Pancreas (tissue), 10 donors: ENCODE results near the gene SMOC2. TPM values are rescaled to one million over a fixed set of nuclear protein-coding genes. Genes with fewer than 3 reads are reported as not detected.
"Not testable (repeated sequence)": the region's sequence is repeated elsewhere in the genome, so short reads cannot be mapped to it uniquely, and the experiment has no call there.

Experiments used
- ATAC-seq, 4 donors: fragments of 200-7000 bp; cut with Tn5 transposase; one replicate each; pipeline versions ENCODE4 v1.8.0 to v1.9.1; 2020; ENCODE audit warnings: mild to moderate bottlenecking in 4 of 4, moderate library complexity in 4 of 4
- DNase-seq, 6 donors: peaks; one replicate each; pipeline ENCODE4 v3.0.0-alpha.2; 2020
- FAIRE-seq: peaks from 2 replicates; lab custom pipeline; 2012; peaks lifted over from hg19 to GRCh38; lab: Jason Lieb, UNC
- H3K27ac ChIP-seq, 4 donors: fragments of 200-600 bp; sonication (generic); 1 replicate in 3 of 4; 2 replicates in 1 of 4; pipeline versions ENCODE4 v1.5.0 to v1.8.0; 2020
- H3K27me3 ChIP-seq, 4 donors: fragments of 200-600 bp; one replicate each; pipeline ENCODE4 v1.8.0; 2021
- H3K36me3 ChIP-seq, 3 donors: fragments of 200-600 bp; sonication (generic) in 1 of 3; one replicate each; pipeline versions ENCODE4 v1.5.0 to v1.8.0; 2020 to 2021
- H3K4me1 ChIP-seq, 3 donors: fragments of 200-600 bp; one replicate each; pipeline ENCODE4 v1.8.0; 2021
- H3K4me3 ChIP-seq, 4 donors: fragments of 200-600 bp; sonication (generic) in 2 of 4; one replicate each; pipeline versions ENCODE4 v1.5.0 to v1.8.0; 2020 to 2021
- H3K9me3 ChIP-seq, 4 donors: fragments of 200-600 bp; one replicate each; pipeline ENCODE4 v1.8.0; 2021
- WGBS, 2 donors: extraction: QIAGEN DNeasy Blood & Tissue Kit; methylation state at CpG; one replicate each; pipeline ENCODE4 v1.1.7; 2013; 5-methylcytosine and 5-hydroxymethylcytosine counted together
- intact Hi-C, 3 donors: fragments of 100-400 bp; cut with DNase I; formaldehyde crosslinking; loops; one replicate each; pipeline versions ENCODE4 v1.11.1 to v1.14.2; 2022
- polyA plus RNA-seq, 2 donors: library from polyadenylated mRNA; stranded (reverse); fragments of 200-250 nt; gene quantifications; one replicate each; pipeline ENCODE4 v1.2.3, GENCODE V29; 2013
- total RNA-seq, 6 donors: library from RNA; stranded (reverse); fragmentation: NEBNext Ultra II Directional in 4 of 6; extraction: Animal tissue kit (Norgen Biotek cat#: 25700) in 4 of 6; gene quantifications; one replicate each; pipeline versions ENCODE4 v1.2.1 to v1.2.4, GENCODE V29; 2021 to 2023
- TF ChIP-seq, protein P1 (sequence below), 4 donors: fragments of 200-600 bp; sonication (generic) in 3 of 4; IDR thresholded peaks; one replicate each; pipeline versions ENCODE4 v1.5.0 to v1.8.0; 2021; ENCODE audit warnings: antibody characterized with exemption in 4 of 4
- donor health status: healthy with polysubstance abuse.
- donor health status: DM: no; HTN: no; CAD: no; lungs with moderate emphysema.
- donor health status: DM: no; HTN: no; CAD: no.
- donor health status: control.
- donor health status: control.
- donor health status: Bipolar disorder and iron deficiency.
- donor health status: DM: yes; HTN: yes; CAD: no.
- donor health status: DM: no; HTN: no; CAD: no.
- donor health status: DM: no; HTN: no; CAD: no.
- donor health status: DM: yes; HTN: yes; CAD: no.

Gene SMOC2
- total and polyA plus RNA-seq, 8 donors: 2.5 to 18.4 (median 6.5) TPM

DNA sequence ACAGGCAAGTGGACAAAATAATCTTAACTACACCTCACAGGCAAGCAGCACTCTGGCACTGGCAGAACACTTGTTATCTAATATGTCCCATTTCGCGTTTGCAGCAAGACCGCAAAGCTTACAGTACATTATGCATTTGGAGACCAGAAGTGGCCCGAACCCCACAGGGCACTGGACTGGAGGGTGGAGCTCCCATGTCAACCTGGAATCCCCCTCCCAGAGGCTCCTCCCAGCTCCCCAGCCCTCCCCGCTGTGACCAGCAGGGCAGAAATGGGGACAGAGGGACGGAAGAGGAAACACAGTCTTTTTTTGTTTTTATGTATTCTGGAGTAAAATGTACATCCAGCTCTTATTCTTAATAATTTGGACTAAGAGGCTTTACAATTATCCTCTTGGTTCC lies 263.7 kb downstream of the SMOC2 start:
- DNase-seq (no peak), FAIRE-seq (no peak), ATAC-seq (no peak)
- intact Hi-C loops: no loop called here
- 64 to 72% methylated on average over 6 of the region's 6 CpGs for WGBS, 2 donors
- no peaks in the 10 kb centered on the region for H3K4me1 ChIP-seq
- no peak overlapping the region for H3K27ac ChIP-seq
- H3K27me3 ChIP-seq: no peaks in the 10 kb centered on the region
- H3K4me3 ChIP-seq: no peak overlapping the region
- H3K9me3 ChIP-seq: no peaks in the 10 kb centered on the region
- TF ChIP-seq, protein P1, sequence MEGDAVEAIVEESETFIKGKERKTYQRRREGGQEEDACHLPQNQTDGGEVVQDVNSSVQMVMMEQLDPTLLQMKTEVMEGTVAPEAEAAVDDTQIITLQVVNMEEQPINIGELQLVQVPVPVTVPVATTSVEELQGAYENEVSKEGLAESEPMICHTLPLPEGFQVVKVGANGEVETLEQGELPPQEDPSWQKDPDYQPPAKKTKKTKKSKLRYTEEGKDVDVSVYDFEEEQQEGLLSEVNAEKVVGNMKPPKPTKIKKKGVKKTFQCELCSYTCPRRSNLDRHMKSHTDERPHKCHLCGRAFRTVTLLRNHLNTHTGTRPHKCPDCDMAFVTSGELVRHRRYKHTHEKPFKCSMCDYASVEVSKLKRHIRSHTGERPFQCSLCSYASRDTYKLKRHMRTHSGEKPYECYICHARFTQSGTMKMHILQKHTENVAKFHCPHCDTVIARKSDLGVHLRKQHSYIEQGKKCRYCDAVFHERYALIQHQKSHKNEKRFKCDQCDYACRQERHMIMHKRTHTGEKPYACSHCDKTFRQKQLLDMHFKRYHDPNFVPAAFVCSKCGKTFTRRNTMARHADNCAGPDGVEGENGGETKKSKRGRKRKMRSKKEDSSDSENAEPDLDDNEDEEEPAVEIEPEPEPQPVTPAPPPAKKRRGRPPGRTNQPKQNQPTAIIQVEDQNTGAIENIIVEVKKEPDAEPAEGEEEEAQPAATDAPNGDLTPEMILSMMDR (IDR thresholded peaks at IDR 0.05): no peak
- H3K36me3 ChIP-seq: no peaks in the 10 kb centered on the region

DNA sequence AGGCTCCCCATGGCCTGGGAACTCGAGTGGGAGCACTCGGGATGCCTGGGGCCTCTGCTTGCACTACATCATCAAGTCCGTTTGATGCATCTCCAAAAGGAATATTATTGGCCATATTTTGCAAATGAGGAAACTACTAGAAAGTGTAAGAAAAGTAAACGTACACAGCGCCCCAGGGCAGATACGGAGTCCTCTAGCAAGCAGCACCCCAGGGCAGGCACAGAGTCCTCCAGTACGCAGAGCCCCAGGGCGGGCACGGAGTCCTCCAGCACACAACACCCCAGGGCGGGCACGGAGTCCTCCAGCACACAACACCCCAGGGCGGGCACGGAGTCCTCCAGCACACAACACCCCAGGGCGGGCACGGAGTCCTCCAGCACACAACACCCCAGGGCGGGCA lies 264.3 kb downstream of the SMOC2 start:
- 78 to 89% methylated on average over 7 to 14 of the region's 16 CpGs for WGBS, 2 donors
- ATAC-seq: not testable (repeated sequence)

DNA sequence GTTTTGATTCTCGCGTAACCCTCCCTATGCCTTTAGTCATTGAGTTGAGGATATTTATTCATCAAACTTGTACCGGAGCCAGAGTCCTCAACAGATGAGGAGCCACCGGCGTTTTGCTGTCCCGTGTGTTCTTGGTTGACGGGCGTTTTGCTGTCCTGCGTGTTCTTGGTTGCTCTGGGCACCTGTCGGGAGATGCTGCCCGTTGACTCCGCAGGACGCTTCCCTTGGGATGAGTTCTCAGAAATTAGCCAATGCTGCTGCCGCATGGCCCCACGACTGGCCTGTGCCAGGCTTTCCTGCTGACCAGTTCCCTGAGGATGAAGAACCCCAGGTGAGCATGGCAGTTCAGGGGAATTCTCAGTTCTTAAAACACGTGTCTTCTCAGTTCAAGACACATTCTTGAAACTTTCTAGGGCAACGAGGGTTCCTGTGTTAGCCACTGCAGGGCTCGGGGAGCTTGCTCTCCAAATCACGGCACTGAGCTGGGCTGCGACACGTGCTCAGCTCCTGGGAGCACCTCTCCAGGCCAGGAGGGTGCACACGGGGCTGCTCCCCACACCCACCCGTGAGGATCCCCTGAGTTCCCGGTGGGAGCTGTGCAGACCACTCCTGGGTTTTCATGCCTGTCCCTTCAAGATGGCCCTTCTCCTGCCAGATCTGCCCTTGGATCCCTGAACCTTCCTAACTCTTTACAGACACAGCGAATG lies 265.6 kb downstream of the SMOC2 start:
- TF ChIP-seq, protein P1 (IDR thresholded peaks at IDR 0.05): no peak
- intact Hi-C loops: no loop called here
- Histone ChIP-seq H3K4me3 (no peak overlapping the region), H3K27ac (no peak overlapping the region), H3K36me3 (no peaks in the 10 kb centered on the region), H3K9me3 (no peaks in the 10 kb centered on the region), H3K27me3 (no peaks in the 10 kb centered on the region), H3K4me1 (no peaks in the 10 kb centered on the region)
- ATAC-seq (no peak), DNase-seq (no peak), FAIRE-seq (no peak)
- WGBS, 2 donors: 79 to 87% methylated on average over 25 of the region's 25 CpGs

More for the DNA sequence above, 264.3 kb downstream of the SMOC2 start:
- H3K9me3 ChIP-seq, FAIRE-seq, H3K4me3 ChIP-seq, H3K27me3 ChIP-seq, H3K27ac ChIP-seq, H3K36me3 ChIP-seq, intact Hi-C loops, H3K4me1 ChIP-seq, DNase-seq: not testable (repeated sequence)

DNA sequence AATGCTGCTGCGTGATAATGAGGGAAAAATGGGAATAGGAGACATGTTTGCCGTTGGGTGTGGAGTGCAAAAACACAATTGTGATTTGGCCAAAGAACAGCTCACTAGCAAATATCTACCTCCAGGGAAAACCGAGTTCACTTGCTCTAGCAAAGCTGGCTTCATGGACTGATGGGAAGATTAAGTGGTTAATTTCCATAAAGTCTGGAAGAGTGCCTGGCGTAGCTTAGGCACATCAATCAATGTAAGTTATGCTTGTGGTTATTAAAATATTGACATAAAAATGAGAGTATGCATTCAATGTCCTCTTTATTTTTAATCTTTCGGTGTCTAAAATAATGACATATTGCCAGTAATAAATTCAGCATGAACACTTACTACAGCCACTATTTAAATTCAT lies 267.5 kb downstream of the SMOC2 start:
- TF ChIP-seq, protein P1 (IDR thresholded peaks at IDR 0.05): no peak
- no peak overlapping the region for H3K4me3 ChIP-seq
- H3K4me1 ChIP-seq: no peaks in the 10 kb centered on the region
- no peak for DNase-seq
- 23 to 27% methylated on average over 5 of the region's 5 CpGs for WGBS, 2 donors
- H3K36me3 ChIP-seq: no peaks in the 10 kb centered on the region
- intact Hi-C loops: no loop called here
- FAIRE-seq: no peak
- ATAC-seq: no peak
- H3K27me3 ChIP-seq: no peaks in the 10 kb centered on the region
- H3K27ac ChIP-seq: no peak overlapping the region
- H3K9me3 ChIP-seq: no peaks in the 10 kb centered on the region

DNA sequence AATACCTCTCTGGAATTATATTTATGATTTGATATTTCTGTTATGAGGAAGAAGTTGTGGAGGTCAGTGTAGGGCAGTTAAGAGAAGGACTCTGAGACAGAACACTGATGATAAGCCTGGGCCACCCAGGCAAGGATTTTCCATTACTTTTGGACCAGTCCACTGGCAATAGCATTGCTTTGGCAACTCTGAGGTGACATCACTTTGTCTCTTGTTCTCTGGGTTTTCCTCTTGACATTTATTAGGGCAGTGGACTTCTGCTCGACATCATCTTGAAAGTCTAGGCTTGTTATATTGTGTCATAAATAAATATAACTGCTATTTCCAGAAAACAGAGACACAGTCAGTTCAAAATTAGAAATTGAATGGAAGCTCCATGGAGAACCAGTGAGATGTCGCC lies 268.0 kb downstream of the SMOC2 start:
- no peak overlapping the region for H3K27ac ChIP-seq
- FAIRE-seq (no peak), DNase-seq (no peak), ATAC-seq (no peak)
- 44 to 58% methylated on average over 2 of the region's 2 CpGs for whole genome bisulfite sequencing, 2 donors
- H3K27me3 ChIP-seq: no peaks in the 10 kb centered on the region
- H3K9me3 ChIP-seq: no peaks in the 10 kb centered on the region
- no peaks in the 10 kb centered on the region for H3K36me3 ChIP-seq
- H3K4me1 ChIP-seq: no peaks in the 10 kb centered on the region
- TF ChIP-seq, protein P1 (IDR thresholded peaks at IDR 0.05): no peak
- no peak overlapping the region for H3K4me3 ChIP-seq
- intact Hi-C loops: no loop called here
